GM12872 (cell line): ENCODE measurements around the gene EPHB1.

Source experiments
- CTCF ChIP-seq: IDR thresholded peaks from 3 replicates; pipeline ENCODE4 v1.5.1; 2011; ENCODE audit warnings: low read depth, mild to moderate bottlenecking, low read length, moderate library complexity; ENCODE audit not compliant: insufficient read depth

The EPHB1 gene

GRCh38 chr3:134776518-134776917 is 18.5 kb upstream of the EPHB1 start:
- no peak for TF ChIP-seq CTCF

- TF ChIP-seq CTCF = no peak
Measured at GRCh38 chr3:134777341-134777740, 17.7 kb upstream of the EPHB1 start.

- no peak for TF ChIP-seq CTCF
Measured at GRCh38 chr3:134790065-134790464, 5.0 kb upstream of the EPHB1 start.

- no peak for TF ChIP-seq CTCF
Measured at GRCh38 chr3:134791992-134792391, 3.1 kb upstream of the EPHB1 start.

- no peak for TF ChIP-seq CTCF
Measured at GRCh38 chr3:134792700-134793099, 2.4 kb upstream of the EPHB1 start.

GRCh38 chr3:134793562-134793961 is 1.5 kb upstream of the EPHB1 start:
- TF ChIP-seq CTCF = no peak

GRCh38 chr3:134794323-134794722 is 737 bp upstream of the EPHB1 start:
- no peak for TF ChIP-seq CTCF
